HG03575 (cell line): ENCODE results near the gene EMID1.

Experiments used
- ATAC-seq: cut with Tn5 transposase; IDR thresholded peaks from one replicate; pipeline ENCODE4 v1.9.1; 2021; ENCODE audit not compliant: unreplicated experiment, insufficient number of reproducible peaks, low FRiP score; ENCODE audit errors: extremely low read depth

EMID1 gene

DNA sequence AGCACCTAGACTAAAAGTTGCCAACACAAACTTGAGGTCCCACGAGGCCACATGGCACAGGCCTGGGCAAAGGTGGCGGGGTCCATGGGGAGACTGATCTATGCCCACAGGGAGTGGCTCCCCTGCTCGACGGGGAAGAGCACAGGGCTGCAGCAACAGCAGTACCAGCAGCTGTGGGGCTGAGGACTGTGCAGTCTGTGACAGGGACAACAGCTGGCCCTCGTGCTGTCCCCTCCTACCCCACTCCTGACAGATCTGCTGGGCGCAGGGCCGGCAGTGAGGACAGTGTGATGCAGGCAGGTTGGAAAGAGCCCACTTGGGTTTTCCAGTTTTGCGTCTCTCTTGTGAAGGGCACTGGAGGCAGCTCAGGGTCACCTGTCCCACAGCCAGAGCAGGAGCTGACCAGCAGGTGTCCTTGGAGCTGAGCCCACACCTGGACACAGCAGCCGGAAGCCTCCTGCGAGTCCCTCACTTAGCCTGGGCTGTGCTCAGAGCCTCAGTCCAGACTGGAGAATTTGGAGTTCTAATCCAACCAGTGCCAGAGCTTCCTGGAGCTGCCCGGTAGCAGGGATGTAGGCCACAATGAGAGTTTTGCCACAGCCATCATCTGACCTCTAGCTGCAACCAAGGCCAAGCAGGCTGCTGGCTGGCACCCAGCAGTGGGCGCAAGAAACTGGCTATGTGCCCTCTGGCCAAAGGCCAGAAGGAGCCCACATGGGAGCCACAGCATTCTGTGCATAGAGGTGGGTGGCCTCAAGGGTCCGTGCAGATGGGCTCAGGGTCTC, 97.2 kb downstream of the EMID1 start:
- no peak for ATAC-seq

DNA sequence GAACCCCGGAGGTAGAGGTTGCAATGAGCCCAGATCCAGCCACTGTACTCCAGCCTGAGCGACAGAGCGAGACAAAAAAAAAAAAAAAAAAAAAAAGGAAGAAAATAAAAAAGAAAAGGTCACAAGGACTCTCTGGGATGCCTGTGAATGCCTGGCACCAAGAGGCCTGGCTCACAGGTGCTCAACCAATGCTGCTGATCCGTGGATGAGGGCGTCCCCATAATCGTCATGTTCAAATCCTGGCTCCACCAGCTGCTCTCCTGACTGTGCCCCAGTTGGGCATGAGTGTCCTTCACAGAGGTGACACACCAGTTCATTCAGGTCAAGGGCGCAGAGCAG, 100.1 kb downstream of the EMID1 start:
- no peak for ATAC-seq

DNA sequence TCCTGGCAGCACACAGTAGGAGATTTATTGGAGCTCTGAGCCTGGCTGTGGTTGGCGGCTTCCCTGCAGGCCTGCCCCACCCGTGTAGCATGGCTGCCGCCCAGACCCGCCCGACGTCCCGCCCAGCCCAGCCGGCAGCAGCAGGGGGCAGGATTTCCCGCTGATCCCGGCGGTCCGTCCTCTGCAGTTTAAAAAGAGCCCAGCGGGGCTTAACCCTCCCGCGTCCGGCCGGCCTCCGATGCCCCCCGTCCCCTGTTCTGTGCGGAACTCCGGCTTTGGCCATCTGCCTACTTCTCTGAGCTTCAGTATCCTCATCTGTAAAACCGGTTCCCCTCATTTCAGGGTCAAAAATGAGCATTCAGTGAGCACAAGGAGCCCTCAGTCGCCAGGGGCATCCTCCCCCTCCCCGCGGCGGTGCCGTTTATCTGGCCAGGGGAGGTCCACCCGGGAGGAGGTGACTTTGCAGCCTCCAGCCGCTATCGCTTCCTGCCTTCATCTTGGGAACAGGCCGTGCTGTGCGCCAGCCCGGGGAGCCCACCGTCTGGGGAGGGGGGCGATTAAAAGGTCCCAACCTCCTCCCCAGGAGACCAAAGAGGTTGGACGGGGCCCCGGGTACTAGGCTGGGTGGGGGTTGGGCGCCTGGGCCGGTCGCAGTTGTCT, 100.6 kb downstream of the EMID1 start, which contains the start of gene GAS2L1:
TSS of gene GAS2L1 (plus strand) at position 476 of the 660 bp plus-strand sequence. CDS start 1,456 bp downstream, outside the sequence.
- ATAC-seq = no peak

DNA sequence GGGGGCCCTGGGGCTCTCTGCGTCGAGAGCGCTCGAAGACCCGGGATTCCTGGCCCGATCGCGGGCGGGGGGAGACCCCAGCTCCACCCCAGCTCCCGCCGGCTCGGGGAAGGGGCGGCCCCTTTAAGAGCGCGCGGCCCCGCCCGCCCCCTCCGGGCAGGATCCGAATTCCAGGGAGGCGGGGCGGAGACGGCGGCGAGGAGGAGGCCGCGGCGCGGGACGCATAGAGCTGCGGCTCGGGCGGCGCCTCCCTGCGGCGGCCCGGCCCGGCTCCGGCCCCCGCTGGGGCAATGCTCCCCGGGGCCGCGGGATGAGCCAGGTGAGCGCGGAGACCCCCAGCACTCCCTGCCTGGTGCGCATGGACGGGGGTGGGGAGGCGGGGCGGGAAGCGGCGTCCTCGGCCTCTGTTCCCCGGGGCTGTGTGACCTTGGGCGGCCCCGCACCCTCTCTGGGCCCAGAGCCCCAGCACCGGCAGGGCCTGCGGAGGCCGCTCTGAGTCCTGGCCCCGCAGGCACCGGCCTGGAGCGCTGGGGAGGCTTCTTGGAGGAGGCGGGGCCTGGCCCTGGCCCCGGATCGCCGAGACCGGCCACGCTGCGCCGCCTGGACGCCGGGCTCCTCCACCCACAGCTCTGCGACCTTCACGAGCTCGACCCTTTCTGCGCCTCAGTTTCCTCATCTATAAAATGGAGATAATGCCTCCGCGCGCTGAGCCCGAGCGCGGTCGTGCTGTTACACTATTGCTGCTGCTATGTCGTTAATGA, 101.3 kb downstream of the EMID1 start:
- ATAC-seq = no peak

DNA sequence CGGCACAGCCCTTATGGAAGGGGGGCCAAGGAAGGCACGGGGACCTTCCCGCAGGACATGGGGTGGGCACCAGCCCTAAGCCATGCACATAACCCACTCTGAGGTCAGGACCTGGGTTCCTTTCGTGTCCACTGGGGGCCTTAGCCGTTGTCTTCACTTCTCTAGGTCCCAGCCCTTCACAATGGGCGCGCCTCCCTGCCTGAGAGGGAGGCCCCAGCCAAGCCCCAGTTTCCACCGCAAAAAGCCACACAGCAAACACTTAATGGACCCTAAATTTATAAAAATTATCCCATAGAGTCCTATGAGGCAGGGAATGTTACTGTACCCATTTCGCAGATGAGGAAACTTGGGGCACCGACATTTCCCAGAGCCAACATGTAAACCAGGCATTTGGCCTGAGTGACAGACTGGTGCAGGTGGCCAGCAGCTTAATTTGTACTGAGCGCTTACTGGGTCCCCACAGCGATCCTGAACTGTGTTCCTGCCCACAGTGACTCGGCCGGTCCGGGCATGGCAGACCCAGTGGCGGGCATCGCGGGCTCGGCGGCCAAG, 102.0 kb downstream of the EMID1 start:
- ATAC-seq = no peak

DNA sequence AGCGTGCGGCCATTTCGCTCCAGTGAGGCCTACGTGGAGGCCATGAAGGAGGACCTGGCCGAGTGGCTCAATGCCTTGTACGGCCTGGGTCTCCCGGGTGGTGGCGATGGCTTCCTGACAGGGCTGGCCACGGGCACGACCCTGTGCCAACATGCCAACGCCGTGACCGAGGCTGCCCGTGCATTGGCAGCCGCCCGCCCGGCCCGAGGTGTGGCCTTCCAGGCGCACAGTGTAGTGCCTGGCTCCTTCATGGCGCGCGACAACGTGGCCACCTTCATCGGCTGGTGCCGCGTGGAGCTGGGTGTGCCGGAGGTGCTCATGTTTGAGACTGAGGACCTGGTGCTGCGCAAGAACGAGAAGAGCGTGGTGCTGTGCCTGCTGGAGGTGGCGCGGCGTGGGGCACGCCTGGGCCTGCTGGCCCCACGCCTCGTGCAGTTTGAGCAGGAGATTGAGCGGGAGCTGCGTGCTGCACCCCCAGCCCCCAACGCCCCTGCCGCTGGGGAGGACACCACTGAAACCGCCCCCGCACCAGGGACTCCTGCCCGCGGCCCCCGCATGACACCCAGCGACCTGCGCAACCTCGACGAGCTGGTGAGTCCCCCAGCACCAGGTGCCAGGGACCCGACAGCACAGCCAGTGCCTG, 102.6 kb downstream of the EMID1 start:
- no peak for ATAC-seq

DNA sequence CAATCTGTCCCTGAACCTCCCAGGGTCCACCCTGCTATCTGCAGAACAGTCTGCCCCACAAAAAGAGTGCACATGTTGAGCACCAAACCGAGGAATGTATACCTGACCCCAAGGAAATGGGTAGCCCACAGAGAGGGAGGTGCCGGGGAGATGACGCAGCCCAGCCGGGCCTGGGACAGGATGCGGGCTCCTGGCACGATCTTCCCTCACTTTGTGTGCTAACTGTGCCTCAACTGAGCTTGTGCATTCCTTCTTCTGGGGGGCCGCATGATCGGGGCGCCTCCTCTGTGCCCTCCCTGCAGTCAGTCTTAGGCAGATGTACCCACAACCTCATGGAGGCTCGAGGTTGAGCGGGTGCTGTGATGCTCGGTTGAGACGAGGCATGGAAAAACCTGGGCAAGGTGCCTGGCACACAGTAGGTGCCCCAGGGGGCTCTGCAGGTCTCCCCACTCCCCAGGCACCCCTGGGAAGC, 103.1 kb downstream of the EMID1 start:
- ATAC-seq = no peak
